Nucleus accumbens (tissue), 56 donors: Measurements from ENCODE around the gene COQ2.

Experiments used
- DNase-seq, 56 donors: peaks; one replicate each; lab custom pipeline; 2025; lab: John Stamatoyannopoulos, UW

COQ2 gene

DNA sequence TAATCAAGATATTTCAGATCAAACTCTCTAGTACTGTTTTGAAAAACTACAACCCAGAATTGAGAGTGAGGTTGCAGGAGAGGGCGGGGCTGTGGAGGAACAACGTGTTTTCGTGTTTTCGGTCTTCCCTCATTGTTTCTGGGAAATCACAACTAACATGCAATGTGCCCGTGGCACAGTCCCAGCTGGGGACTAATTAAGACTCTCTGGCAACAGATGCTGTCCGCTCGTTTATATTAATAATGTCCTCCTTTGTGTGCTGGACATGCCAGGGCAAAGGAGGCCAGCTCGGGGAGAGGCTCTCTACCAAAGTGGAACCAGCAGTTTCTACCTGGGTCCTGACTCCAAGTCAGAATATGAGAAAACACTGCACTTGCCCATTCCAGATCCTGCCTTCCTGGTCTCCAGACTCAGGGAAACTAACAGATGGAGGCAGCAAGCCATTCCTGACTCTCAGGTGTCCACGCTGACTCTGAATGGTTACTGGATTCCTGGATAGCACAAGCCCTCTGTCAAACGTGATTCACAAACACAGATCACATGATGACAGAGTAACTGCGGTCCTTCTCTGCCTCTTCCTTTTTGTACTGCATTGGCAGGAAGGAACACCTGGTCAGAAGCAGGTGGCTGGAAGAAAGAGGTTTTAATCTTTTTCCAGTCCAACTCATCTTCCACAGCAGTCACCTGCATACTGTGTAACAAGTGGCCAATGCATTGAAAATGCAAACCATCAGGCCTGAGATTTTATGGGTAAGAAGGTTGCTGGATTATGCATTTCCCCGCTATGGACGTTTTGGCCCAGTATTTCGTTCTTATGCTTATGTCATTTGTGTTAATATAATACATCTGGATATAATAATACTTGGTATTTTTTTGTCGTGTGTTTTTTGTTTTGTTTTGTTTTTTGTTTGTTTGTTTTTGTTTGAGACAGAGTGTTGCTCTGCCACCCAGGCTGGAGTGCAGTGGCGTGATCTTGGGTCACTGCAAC lies 65.0 kb downstream of the COQ2 start:
- DNase-seq: peak in 6 of 56 donors; percentile 5 to 40 (median 8)

- peak in 1 of 56 donors; percentile 22 for DNase-seq
Observed at GRCh38 chr4:83217721-83218522, 66.7 kb downstream of the COQ2 start.

DNA sequence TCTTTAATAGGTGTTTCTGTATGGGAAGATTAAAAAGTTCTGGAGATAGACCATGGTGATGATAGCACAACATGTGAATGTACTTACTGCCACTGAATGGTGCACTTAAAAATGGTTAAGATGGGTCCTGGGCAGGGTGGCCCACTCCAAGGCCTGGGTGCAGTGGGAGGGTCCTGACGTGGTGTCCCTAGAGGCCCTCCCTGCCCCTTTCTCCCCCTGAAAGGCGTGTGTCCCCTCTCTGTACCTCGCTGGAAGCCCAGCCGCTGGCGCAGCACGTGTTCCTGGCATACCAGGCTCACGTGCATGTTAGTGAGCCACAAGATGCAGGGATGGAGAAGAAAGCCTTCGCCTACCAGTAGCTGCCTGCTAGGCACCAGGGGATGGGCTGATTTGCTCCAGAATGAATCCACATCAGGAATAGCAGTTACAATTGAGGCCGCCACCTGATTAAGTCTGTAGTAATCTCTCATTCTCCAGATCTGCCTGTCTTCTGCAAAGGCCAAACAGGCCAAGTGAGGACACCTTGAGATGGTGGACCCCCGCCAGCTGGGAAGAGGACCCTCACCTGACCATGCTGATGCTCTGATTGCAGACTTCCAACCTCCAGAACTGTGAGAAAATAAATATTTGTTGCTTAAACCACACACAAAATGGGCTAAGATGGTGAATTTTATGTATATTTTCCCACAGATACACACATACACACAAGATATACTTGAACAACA lies 67.5 kb downstream of the COQ2 start:
- DNase-seq: no peak

- DNase-seq: no peak
Observed at GRCh38 chr4:83214079-83214478, 70.5 kb downstream of the COQ2 start.
